ENCODE measurements around the gene AGPAT3.

DNA sequence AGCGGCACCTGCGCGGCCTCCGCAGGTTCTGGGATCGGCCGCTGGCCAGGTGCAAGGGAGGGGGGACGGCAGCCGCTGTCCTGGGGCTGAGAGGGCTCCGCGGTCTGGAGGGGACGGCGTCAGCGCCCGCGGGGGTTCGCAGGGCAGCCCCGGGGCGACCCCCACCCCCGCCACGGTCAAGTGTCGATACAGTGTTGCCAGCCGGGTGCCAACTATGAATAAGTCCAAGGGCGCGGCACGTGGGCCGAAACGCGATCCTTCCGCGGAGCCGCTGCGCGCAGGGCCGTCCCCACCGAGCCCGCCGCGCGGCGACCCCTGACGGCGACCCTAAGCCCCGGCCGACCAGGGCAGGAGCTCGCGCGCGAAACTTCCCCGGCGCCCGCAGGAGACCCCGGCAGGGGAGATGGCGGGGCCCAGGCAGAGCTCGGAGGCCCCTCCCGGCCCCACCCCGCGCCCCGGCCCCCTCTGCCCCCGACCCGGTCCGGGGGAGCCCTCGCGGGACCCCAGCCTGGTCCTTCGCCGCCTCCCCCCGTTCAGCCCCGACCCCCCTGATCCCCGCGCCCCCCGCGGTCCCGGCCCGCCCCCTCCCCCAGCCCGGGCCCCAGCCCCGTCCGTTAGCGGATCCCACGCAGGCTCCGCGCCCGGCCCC lies 586 bp upstream of the AGPAT3 start:
- TF ChIP-seq, protein P1, sequence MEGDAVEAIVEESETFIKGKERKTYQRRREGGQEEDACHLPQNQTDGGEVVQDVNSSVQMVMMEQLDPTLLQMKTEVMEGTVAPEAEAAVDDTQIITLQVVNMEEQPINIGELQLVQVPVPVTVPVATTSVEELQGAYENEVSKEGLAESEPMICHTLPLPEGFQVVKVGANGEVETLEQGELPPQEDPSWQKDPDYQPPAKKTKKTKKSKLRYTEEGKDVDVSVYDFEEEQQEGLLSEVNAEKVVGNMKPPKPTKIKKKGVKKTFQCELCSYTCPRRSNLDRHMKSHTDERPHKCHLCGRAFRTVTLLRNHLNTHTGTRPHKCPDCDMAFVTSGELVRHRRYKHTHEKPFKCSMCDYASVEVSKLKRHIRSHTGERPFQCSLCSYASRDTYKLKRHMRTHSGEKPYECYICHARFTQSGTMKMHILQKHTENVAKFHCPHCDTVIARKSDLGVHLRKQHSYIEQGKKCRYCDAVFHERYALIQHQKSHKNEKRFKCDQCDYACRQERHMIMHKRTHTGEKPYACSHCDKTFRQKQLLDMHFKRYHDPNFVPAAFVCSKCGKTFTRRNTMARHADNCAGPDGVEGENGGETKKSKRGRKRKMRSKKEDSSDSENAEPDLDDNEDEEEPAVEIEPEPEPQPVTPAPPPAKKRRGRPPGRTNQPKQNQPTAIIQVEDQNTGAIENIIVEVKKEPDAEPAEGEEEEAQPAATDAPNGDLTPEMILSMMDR (IDR thresholded peaks at IDR 0.05), result no peak
- peak in 1 of 2 donors; percentile 82 for TF ChIP-seq POLR2A (IDR thresholded peaks at IDR 0.05)
